DND-41 (cell line): ENCODE measurements around the gene CDK17.

Source experiments
- CTCF ChIP-seq: IDR thresholded peaks from 2 replicates; pipeline ENCODE4 v1.5.1; 2012; ENCODE audit warnings: borderline replicate concordance, low read length, moderate library complexity, mild to moderate bottlenecking; ENCODE audit not compliant: poor library complexity, severe bottlenecking; ENCODE audit errors: extremely low read depth
- EZH2 ChIP-seq: IDR thresholded peaks from 3 replicates; pipeline ENCODE4 v1.6.1; 2012; ENCODE audit warnings: borderline replicate concordance, low read depth, mild to moderate bottlenecking, moderate library complexity, low read length, inconsistent platforms; ENCODE audit not compliant: severe bottlenecking

DNA sequence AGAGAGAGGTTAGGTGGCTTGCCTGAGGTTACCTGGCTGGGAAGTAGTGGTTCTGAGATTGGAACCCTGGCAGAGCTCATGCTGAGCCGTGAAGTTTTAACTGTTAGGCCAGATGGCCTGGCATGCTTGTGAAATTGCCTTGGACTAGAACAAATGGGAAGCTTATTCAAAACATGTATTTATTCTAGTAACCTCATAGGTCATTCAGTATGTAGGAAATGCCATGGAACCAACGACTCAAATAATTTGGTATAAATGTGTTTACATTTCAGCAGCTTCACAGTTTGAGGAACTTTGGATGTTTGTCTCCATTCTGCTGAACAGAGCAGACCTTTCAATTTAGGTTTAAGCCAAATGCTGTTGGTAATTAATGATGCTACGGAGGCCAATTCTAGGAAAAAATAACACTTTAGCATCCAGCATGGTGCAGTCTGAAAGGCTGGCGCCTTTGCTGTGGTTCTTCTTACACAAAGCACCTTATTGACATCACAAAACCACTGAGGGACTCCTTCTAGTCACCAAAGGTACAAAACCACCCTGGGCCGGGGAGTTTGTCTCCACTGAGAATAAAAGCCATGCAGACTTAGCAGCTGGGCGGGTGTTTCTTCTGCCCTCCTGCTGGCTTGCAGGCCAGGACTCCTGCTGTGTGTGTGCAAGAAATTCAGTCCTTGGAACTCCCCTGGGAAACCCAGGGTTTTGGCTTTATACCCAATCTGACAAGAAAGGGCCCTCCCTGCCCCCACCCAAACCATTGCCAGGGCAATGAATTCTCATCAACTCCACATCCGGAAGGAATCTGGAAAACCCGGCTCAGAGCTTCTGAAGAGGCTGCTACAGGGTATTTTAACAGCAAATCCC lies 141.9 kb downstream of the CDK17 start:
- TF ChIP-seq EZH2 (no peak), CTCF (no peak)
